Dendritic cell treated with granulocyte-macrophage colony-stimulating factor and Interleukin-4, amounts not matched to agents 40 ng/mL and 50 ng/mL, for 4 days (primary cell): Measurements from ENCODE around the gene LIPC.

Experiments used
- H3K27ac Mint-ChIP-seq: one replicate; pipeline ENCODE4 v1.8.0; 2022; ENCODE audit warnings: mild to moderate bottlenecking, mixed read lengths
- H3K27me3 Mint-ChIP-seq: one replicate; pipeline ENCODE4 v1.8.0; 2022; ENCODE audit warnings: mild to moderate bottlenecking, mixed read lengths
- H3K36me3 Mint-ChIP-seq: one replicate; pipeline ENCODE4 v1.8.0; 2022; ENCODE audit warnings: low read depth, mixed read lengths
- H3K4me1 Mint-ChIP-seq: one replicate; pipeline ENCODE4 v1.8.0; 2022; ENCODE audit warnings: low read depth, mixed read lengths
- H3K4me3 Mint-ChIP-seq: one replicate; pipeline ENCODE4 v1.8.0; 2022; ENCODE audit warnings: mild to moderate bottlenecking, moderate library complexity, mixed read lengths
- H3K9me3 Mint-ChIP-seq: one replicate; pipeline ENCODE4 v1.8.0; 2022; ENCODE audit warnings: mixed read lengths
- intact Hi-C: fragments of 100-400 bp; cut with micrococcal nuclease; formaldehyde crosslinking; loops from one replicate; pipeline ENCODE4 v1.15.0; 2022

LIPC gene

GRCh38 chr15:58551764-58552504 lies 120.1 kb downstream of the LIPC start:
- Mint-ChIP-seq H3K27me3 (peaks cover 28% of the 10 kb centered on the region), H3K36me3 (no peaks in the 10 kb centered on the region), H3K9me3 (no peaks in the 10 kb centered on the region), H3K4me1 (peaks cover 51% of the 10 kb centered on the region), H3K4me3 (no peak overlapping the region), H3K27ac (peak overlapping the region; percentile 3)
- intact Hi-C loops, result no loop called here

GRCh38 chr15:58552505-58553364 lies 120.9 kb downstream of the LIPC start:
- no peaks in the 10 kb centered on the region for H3K9me3 Mint-ChIP-seq
- intact Hi-C loops, result no loop called here
- H3K4me1 Mint-ChIP-seq, result peaks cover 51% of the 10 kb centered on the region
- H3K36me3 Mint-ChIP-seq, result no peaks in the 10 kb centered on the region
- no peak overlapping the region for H3K4me3 Mint-ChIP-seq
- peak overlapping the region; percentile 3 for H3K27ac Mint-ChIP-seq
- H3K27me3 Mint-ChIP-seq, result peaks cover 28% of the 10 kb centered on the region

DNA sequence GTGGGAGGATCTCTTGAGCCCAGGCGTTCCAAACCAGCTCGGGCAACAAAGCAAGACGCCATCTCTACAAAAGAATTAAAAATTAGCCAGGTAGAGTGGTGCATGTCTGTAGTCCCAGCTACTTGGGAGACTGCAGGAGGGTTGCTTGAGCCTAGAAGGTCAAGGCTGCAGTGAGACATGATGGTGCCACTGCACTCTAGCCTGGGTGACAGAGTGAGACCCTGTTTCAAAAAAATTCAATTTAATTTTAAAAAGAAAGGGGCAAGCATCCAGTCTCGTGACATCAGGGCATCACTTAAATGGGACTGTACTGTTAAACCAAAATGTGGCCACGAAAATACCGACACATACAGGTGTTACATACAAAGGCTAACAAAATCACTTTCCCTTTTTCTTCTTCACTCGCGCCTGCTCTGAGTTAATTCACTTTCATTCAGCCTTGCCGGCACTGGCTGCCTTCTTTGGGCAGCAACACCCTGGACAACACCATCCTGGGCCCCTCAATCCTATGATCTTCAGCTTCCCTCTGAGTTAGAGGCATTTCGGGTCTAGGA lies 121.7 kb downstream of the LIPC start:
- intact Hi-C loops, result no loop called here
- Mint-ChIP-seq H3K9me3 (no peaks in the 10 kb centered on the region), H3K4me3 (no peak overlapping the region), H3K36me3 (no peaks in the 10 kb centered on the region), H3K27ac (peak overlapping the region; percentile 3), H3K27me3 (peaks cover 28% of the 10 kb centered on the region), H3K4me1 (peaks cover 51% of the 10 kb centered on the region)

GRCh38 chr15:58554758-58555157 lies 123.0 kb downstream of the LIPC start:
- no peak overlapping the region for H3K4me3 Mint-ChIP-seq
- no peaks in the 10 kb centered on the region for H3K36me3 Mint-ChIP-seq
- H3K27ac Mint-ChIP-seq, result peak overlapping the region; percentile 51

GRCh38 chr15:58555162-58556027 lies 123.6 kb downstream of the LIPC start:
- Mint-ChIP-seq H3K4me3 (no peak overlapping the region), H3K27me3 (peaks cover 21% of the 10 kb centered on the region), H3K36me3 (no peaks in the 10 kb centered on the region), H3K4me1 (peaks cover 44% of the 10 kb centered on the region), H3K9me3 (no peaks in the 10 kb centered on the region), H3K27ac (peak overlapping the region; percentile 51)
- intact Hi-C loops, result no loop called here

More at GRCh38 chr15:58554758-58555157, 123.0 kb downstream of the LIPC start:
- Mint-ChIP-seq H3K27me3 (peaks cover 27% of the 10 kb centered on the region), H3K4me1 (peaks cover 51% of the 10 kb centered on the region), H3K9me3 (no peaks in the 10 kb centered on the region)
- intact Hi-C loops, result no loop called here

DNA sequence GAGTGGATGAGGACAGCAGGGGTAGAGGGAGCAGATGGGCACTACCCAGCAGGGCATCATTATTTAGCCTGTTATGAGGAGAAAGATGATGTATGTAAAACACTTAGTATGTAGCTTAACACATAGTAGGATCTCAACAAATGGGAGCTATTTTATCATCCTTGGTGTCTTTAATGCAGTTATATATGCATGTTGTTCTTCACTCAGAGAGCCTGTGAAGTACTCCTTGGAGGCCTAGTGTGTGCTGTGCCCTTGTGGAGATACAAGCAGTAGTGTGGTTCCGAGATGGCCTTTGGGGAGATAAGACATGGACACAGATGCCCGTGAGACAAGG lies 124.2 kb downstream of the LIPC start:
- Mint-ChIP-seq H3K36me3 (no peaks in the 10 kb centered on the region), H3K9me3 (no peaks in the 10 kb centered on the region), H3K4me1 (peaks cover 40% of the 10 kb centered on the region), H3K27me3 (peaks cover 21% of the 10 kb centered on the region), H3K4me3 (no peak overlapping the region), H3K27ac (no peak overlapping the region)
- intact Hi-C loops, result no loop called here

GRCh38 chr15:58556541-58556940 lies 124.8 kb downstream of the LIPC start:
- H3K4me3 Mint-ChIP-seq, result no peak overlapping the region
- intact Hi-C loops, result no loop called here
- H3K4me1 Mint-ChIP-seq, result peaks cover 35% of the 10 kb centered on the region
- H3K36me3 Mint-ChIP-seq, result no peaks in the 10 kb centered on the region
- H3K27me3 Mint-ChIP-seq, result peaks cover 18% of the 10 kb centered on the region
- H3K9me3 Mint-ChIP-seq, result no peaks in the 10 kb centered on the region
- H3K27ac Mint-ChIP-seq, result no peak overlapping the region

- no peak overlapping the region for H3K27ac Mint-ChIP-seq
- no peaks in the 10 kb centered on the region for H3K36me3 Mint-ChIP-seq
- intact Hi-C loops, result no loop called here
- H3K4me1 Mint-ChIP-seq, result peaks cover 24% of the 10 kb centered on the region
- H3K4me3 Mint-ChIP-seq, result no peak overlapping the region
- no peaks in the 10 kb centered on the region for H3K9me3 Mint-ChIP-seq
- H3K27me3 Mint-ChIP-seq, result peaks cover 3% of the 10 kb centered on the region
These were observed 127.0 kb downstream of the LIPC start for GRCh38 chr15:58558777-58559176.

GRCh38 chr15:58559904-58560588 lies 128.3 kb downstream of the LIPC start:
- Mint-ChIP-seq H3K36me3 (no peaks in the 10 kb centered on the region), H3K27me3 (peaks cover 6% of the 10 kb centered on the region), H3K4me3 (no peak overlapping the region), H3K27ac (no peak overlapping the region), H3K4me1 (peaks cover 14% of the 10 kb centered on the region), H3K9me3 (no peaks in the 10 kb centered on the region)
- intact Hi-C loops, result no loop called here

DNA sequence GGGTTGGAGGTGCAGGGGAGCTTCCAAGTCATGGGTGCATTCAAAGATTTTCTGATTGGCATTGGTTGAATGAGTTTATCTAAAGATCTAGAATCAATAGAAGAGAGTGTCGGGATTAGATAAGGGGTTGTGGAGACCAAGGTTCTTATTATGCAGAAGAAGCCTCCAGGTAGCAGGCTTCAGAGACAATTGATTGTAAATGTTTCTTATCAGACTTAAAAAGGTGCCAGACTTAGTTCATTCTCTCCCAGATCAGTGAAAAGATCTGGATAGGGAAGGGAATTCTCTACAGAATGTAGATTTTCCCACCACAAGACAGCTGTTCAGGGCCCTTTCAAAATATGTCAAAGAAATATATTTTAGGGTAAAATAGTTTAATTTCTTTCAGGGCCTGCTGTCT lies 129.5 kb downstream of the LIPC start:
- Mint-ChIP-seq H3K4me1 (peaks cover 4% of the 10 kb centered on the region), H3K27me3 (peaks cover 3% of the 10 kb centered on the region), H3K27ac (no peak overlapping the region), H3K9me3 (no peaks in the 10 kb centered on the region), H3K4me3 (no peak overlapping the region), H3K36me3 (no peaks in the 10 kb centered on the region)
- intact Hi-C loops, result no loop called here

- Mint-ChIP-seq H3K9me3 (no peaks in the 10 kb centered on the region), H3K4me3 (no peak overlapping the region), H3K4me1 (no peaks in the 10 kb centered on the region), H3K36me3 (no peaks in the 10 kb centered on the region), H3K27me3 (peaks cover 3% of the 10 kb centered on the region), H3K27ac (no peak overlapping the region)
- intact Hi-C loops, result no loop called here
These were observed 130.3 kb downstream of the LIPC start for GRCh38 chr15:58562135-58562534.

GRCh38 chr15:58564981-58565380 lies 133.2 kb downstream of the LIPC start:
- Mint-ChIP-seq H3K27ac (no peak overlapping the region), H3K4me1 (peaks cover 9% of the 10 kb centered on the region), H3K4me3 (no peak overlapping the region), H3K36me3 (no peaks in the 10 kb centered on the region), H3K9me3 (no peaks in the 10 kb centered on the region), H3K27me3 (peaks cover 3% of the 10 kb centered on the region)
- intact Hi-C loops, result no loop called here

DNA sequence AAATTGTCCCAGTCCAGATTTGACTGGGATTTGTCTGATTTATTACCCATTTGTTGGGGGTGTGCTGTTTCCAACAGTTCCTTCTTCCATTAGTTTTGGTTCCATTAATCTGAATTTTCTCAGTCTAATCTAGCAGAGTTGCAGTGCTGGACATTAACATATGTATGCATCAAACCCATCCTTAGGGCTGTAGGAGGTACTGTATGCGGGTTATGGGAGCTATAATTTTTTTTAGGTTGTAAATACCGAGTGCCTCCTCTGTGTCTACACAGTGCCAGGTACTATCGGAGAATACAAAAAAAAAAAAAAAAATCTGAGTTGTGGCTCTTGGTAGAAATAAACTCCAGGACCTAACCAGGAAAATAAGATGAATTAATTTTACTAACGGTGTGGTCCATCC lies 133.8 kb downstream of the LIPC start:
- Mint-ChIP-seq H3K27ac (no peak overlapping the region), H3K36me3 (no peaks in the 10 kb centered on the region), H3K4me3 (no peak overlapping the region), H3K27me3 (peaks cover 3% of the 10 kb centered on the region), H3K9me3 (no peaks in the 10 kb centered on the region), H3K4me1 (peaks cover 9% of the 10 kb centered on the region)
- intact Hi-C loops, result no loop called here
